ENCODE measurements around the gene RAB6B.

Gene RAB6B

GRCh38 chr3:133896002-133896761, 500 bp upstream of the RAB6B start:
- peak in 10 of 56 donors; percentile 8 to 74 (median 54) for DNase-seq

GRCh38 chr3:133894353-133895207, 1.1 kb downstream of the RAB6B start:
- DNase-seq = peak in 8 of 56 donors; percentile 21 to 63 (median 31)

- DNase-seq = no peak
Measured at GRCh38 chr3:133893683-133894352, 1.9 kb downstream of the RAB6B start.

GRCh38 chr3:133892541-133893231, 3.0 kb downstream of the RAB6B start:
- DNase-seq = no peak

- no peak for DNase-seq
Measured at GRCh38 chr3:133891662-133892378, 3.9 kb downstream of the RAB6B start.

GRCh38 chr3:133890972-133891644, 4.6 kb downstream of the RAB6B start:
- DNase-seq = no peak

- no peak for DNase-seq
Measured at GRCh38 chr3:133890037-133890436, 5.6 kb downstream of the RAB6B start.

GRCh38 chr3:133888726-133889340, 6.8 kb downstream of the RAB6B start:
- DNase-seq = no peak

GRCh38 chr3:133887803-133888703, 7.6 kb downstream of the RAB6B start:
- peak in 1 of 56 donors; percentile 19 for DNase-seq

- DNase-seq = no peak
Measured at GRCh38 chr3:133887074-133887802, 8.4 kb downstream of the RAB6B start.

- DNase-seq = no peak
Measured at GRCh38 chr3:133886031-133886722, 9.5 kb downstream of the RAB6B start.

- DNase-seq = no peak
Measured at GRCh38 chr3:133884887-133885711, 10.6 kb downstream of the RAB6B start.

- no peak for DNase-seq
Measured at GRCh38 chr3:133884054-133884886, 11.4 kb downstream of the RAB6B start.

GRCh38 chr3:133883641-133884040, 12.0 kb downstream of the RAB6B start:
- no peak for DNase-seq

GRCh38 chr3:133882986-133883586, 12.6 kb downstream of the RAB6B start:
- no peak for DNase-seq
